Adipocyte (in vitro differentiated cells): ENCODE measurements around the gene C1QL4.
"Not testable (repeated sequence)": the region's sequence is repeated elsewhere in the genome, so short reads cannot be mapped to it uniquely, and the experiment has no call there.

ENCODE experiments used
- DNase-seq: peaks from one replicate; pipeline ENCODE4 v3.0.0-alpha.2; 2015; ENCODE audit warnings: low read depth
- H3K27me3 ChIP-seq: replicated peaks from 2 replicates; pipeline ENCODE4 v1.7.0; 2013; ENCODE audit warnings: mild to moderate bottlenecking, low read length, moderate library complexity; ENCODE audit not compliant: control insufficient read depth, insufficient read depth
- H3K36me3 ChIP-seq: 2 replicates; pipeline ENCODE4 v1.7.0; 2013; ENCODE audit warnings: low read length, mild to moderate bottlenecking, moderate library complexity; ENCODE audit not compliant: control insufficient read depth, insufficient read depth, severe bottlenecking
- H3K4me1 ChIP-seq: 2 replicates; pipeline ENCODE4 v1.7.0; 2013; ENCODE audit warnings: mild to moderate bottlenecking, low read length, moderate library complexity; ENCODE audit not compliant: control insufficient read depth, insufficient read depth
- H3K4me3 ChIP-seq: 2 replicates; pipeline ENCODE4 v1.7.0; 2013; ENCODE audit warnings: mild to moderate bottlenecking, low read length, moderate library complexity
- H3K9ac ChIP-seq: 2 replicates; pipeline ENCODE4 v1.7.0; 2013; ENCODE audit warnings: mild to moderate bottlenecking, low read length, moderate library complexity
- H3K9me3 ChIP-seq: 2 replicates; pipeline ENCODE4 v1.7.0; 2013; ENCODE audit warnings: mild to moderate bottlenecking, low read length, moderate library complexity; ENCODE audit not compliant: control insufficient read depth

C1QL4 gene

GRCh38 chr12:49339464-49339861, 2.5 kb upstream of the C1QL4 start:
- Histone ChIP-seq H3K9ac (no peak overlapping the region), H3K4me1 (peaks cover 4% of the 10 kb centered on the region), H3K4me3 (no peak overlapping the region), H3K27me3 (peaks cover 85% of the 10 kb centered on the region), H3K36me3 (no peaks in the 10 kb centered on the region), H3K9me3 (no peaks in the 10 kb centered on the region)
- no peak for DNase-seq

GRCh38 chr12:49338830-49339463, 2.0 kb upstream of the C1QL4 start:
- DNase-seq = no peak
- no peaks in the 10 kb centered on the region for H3K36me3 ChIP-seq
- H3K4me3 ChIP-seq = no peak overlapping the region
- H3K9ac ChIP-seq = no peak overlapping the region
- peaks cover 4% of the 10 kb centered on the region for H3K4me1 ChIP-seq
- H3K27me3 ChIP-seq = peaks cover 85% of the 10 kb centered on the region
- H3K9me3 ChIP-seq = no peaks in the 10 kb centered on the region

- Histone ChIP-seq H3K4me1 (peaks cover 4% of the 10 kb centered on the region), H3K36me3 (no peaks in the 10 kb centered on the region), H3K9ac (no peak overlapping the region), H3K27me3 (peaks cover 66% of the 10 kb centered on the region), H3K4me3 (no peak overlapping the region), H3K9me3 (no peaks in the 10 kb centered on the region)
- no peak for DNase-seq
Measured at GRCh38 chr12:49335955-49336644, 888 bp downstream of the C1QL4 start.

GRCh38 chr12:49335118-49335954, 1.7 kb downstream of the C1QL4 start:
- H3K27me3 ChIP-seq = peaks cover 58% of the 10 kb centered on the region
- no peak overlapping the region for H3K9ac ChIP-seq
- H3K4me1 ChIP-seq = peaks cover 6% of the 10 kb centered on the region
- H3K9me3 ChIP-seq = no peaks in the 10 kb centered on the region
- H3K36me3 ChIP-seq = no peaks in the 10 kb centered on the region
- DNase-seq = no peak
- no peak overlapping the region for H3K4me3 ChIP-seq

DNA sequence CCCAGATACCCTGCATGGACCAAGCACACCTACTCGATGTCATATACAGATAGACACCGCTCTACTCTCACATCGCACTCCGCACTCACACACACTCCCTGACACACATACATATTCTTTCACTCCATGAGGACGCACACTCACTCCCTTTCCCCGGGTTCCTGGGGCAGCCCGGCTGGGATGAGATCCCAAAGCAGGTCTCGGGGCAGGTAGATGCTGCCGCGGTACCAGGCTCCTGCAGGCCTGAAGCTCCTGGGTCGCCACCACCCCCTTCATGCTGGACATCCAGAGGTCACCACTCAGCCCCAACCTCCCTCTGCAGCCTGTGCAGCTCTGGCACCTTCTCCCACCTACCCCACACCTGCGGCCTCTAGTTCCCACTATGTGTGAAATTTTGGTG, 2.3 kb downstream of the C1QL4 start:
- no peak overlapping the region for H3K4me3 ChIP-seq
- peaks cover 54% of the 10 kb centered on the region for H3K27me3 ChIP-seq
- no peaks in the 10 kb centered on the region for H3K36me3 ChIP-seq
- H3K9ac ChIP-seq = no peak overlapping the region
- H3K4me1 ChIP-seq = peaks cover 6% of the 10 kb centered on the region
- DNase-seq = no peak
- no peaks in the 10 kb centered on the region for H3K9me3 ChIP-seq

GRCh38 chr12:49334226-49334625, 2.8 kb downstream of the C1QL4 start:
- no peaks in the 10 kb centered on the region for H3K9me3 ChIP-seq
- peaks cover 6% of the 10 kb centered on the region for H3K4me1 ChIP-seq
- H3K36me3 ChIP-seq = no peaks in the 10 kb centered on the region
- no peak overlapping the region for H3K9ac ChIP-seq
- no peak overlapping the region for H3K4me3 ChIP-seq
- peaks cover 54% of the 10 kb centered on the region for H3K27me3 ChIP-seq
- DNase-seq = no peak

DNA sequence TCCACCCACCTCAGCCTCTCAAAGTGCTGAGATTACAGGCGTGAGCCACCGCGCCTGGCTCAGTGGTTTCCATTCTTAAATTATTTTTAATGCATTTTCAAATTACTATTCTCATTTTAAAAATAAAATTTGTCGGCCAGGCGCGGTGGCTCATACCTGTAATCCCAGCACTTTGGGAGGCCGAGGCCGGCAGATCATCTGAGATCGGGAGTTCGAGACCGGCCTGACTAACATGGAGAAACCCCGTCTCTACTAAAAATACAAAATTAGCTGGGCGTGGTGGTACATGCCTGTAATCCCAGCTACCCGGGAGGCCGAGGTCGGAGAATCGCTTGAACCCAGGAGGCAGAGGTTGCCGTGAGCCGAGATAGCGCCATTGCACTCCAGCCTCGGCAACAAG, 3.2 kb downstream of the C1QL4 start:
- not testable (repeated sequence) for H3K4me3 ChIP-seq, H3K9ac ChIP-seq, H3K36me3 ChIP-seq, H3K9me3 ChIP-seq, H3K4me1 ChIP-seq, DNase-seq
- H3K27me3 ChIP-seq = peaks cover 53% of the 10 kb centered on the region

DNA sequence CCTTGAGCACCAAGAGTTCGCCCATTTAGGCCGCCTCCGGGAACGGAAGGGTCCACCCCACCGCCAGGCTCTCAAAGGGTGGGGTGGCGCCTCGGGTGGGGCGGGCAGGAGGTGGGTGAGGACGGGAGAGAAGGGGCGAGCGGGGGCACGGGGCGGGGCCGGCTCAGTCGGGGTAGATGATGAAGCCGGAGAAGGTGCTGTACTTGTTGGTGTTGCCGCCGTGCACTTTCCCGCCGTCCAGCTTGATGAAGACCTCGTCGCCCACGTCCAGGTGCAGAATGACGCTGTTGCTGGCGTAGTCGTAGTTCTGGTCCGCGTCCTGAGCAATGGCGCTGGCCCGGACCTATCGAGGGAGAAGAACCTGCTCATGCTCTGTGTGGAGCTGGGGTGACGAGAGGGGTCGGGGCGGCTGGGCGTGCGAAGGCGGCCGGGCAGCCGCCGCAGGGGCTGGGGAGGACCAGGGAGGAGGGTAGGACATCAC, 4.1 kb downstream of the C1QL4 start:
- Histone ChIP-seq H3K4me1 (peaks cover 6% of the 10 kb centered on the region), H3K36me3 (no peaks in the 10 kb centered on the region)

GRCh38 chr12:49332441-49332861, 4.5 kb downstream of the C1QL4 start:
- H3K4me3 ChIP-seq = no peak overlapping the region
- no peak for DNase-seq
- no peak overlapping the region for H3K9ac ChIP-seq
- no peaks in the 10 kb centered on the region for H3K36me3 ChIP-seq
- H3K27me3 ChIP-seq = peaks cover 39% of the 10 kb centered on the region
- peaks cover 6% of the 10 kb centered on the region for H3K4me1 ChIP-seq
- H3K9me3 ChIP-seq = no peaks in the 10 kb centered on the region

More for the DNA sequence above, 4.1 kb downstream of the C1QL4 start:
- H3K27me3 ChIP-seq = peaks cover 44% of the 10 kb centered on the region
- no peaks in the 10 kb centered on the region for H3K9me3 ChIP-seq
- no peak overlapping the region for H3K9ac ChIP-seq
- no peak overlapping the region for H3K4me3 ChIP-seq
- DNase-seq = no peak

DNA sequence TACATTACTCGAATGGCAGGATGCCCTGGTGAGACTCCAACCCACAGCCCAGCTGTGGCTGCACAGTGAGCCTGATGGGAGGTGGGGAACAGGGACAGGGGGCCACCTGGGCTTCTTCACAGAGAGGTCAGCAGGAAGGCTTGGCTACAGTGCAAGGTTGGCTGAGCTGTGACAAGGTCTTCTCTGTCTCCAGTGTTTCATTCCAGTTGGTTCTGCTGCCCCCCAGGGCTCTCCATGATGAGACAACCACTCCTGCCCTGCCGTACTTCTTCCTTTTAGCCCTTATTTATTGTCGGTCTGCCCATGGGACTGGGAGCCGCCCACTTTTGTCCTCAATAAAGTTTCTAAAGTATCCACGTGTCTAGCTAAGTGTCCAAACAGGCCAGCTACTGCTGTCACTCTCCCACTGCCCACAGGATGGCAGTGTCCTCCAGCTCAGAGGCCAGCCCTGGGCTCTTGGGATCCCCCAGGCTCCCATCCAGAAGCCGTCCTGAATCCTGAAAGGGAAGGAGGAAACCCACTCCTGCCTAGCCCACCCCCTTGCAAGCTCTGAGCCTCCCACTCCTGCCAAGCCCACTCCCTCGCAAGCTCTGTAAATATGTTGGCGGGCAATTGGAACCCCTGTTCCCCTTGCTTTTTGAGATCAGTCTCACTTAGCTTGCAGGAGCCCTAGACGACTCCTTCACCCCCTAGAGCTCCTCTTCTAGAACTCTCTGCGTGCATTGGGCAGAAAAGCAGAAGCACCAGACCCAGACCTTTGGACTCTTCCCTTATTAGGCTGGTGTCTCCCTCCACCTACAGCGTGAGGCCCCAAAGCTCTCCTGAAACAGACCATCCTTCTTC, 5.4 kb downstream of the C1QL4 start:
- Histone ChIP-seq H3K36me3 (no peaks in the 10 kb centered on the region), H3K4me1 (peaks cover 6% of the 10 kb centered on the region), H3K9ac (no peak overlapping the region), H3K4me3 (no peak overlapping the region), H3K27me3 (peaks cover 33% of the 10 kb centered on the region), H3K9me3 (no peaks in the 10 kb centered on the region)
- peak; percentile 87 for DNase-seq
